ENCODE results near the gene TBC1D9. TPM values are rescaled to one million over a fixed set of nuclear protein-coding genes. Genes with fewer than 3 reads are reported as not detected.

Gene TBC1D9
- total RNA-seq, 1 donor from 2014 or later: 25.5 TPM

DNA sequence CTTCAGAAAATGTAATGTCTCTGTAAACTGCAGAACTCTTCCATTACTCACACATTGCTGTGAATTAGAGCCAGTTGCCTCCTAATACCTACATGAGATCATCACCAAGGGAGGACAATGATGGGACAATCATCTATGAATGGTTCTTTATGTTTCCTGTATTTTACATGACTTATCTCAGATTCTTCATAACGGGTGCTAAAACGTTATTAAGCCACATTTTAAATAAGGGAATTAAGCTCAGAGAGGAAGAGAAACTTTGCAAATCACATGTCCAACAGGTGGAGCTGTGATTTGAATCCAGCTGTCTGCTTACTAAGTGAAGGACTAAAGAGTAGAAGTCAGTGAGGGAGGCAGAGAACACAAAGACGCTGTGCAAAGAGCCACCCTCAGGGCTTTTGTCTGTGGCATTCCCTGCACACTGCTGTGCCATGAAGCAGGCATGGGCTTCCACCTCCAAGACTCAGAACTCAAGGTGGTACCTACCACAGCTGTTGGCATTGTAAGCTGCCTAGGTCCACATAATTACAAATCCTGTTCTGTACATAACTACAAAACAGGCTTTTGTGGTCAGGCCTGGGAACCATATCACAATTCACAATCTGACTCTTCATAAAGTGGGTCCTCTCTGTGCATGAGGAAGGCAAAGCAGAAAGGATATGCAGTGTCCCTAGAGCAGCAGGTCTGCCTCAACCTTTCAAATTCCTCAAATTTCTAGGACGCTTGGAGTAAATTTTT, 12.8 kb downstream of the TBC1D9 start:
- intact Hi-C loops (cut with DNase I): no loop called here
- no peaks in the 10 kb centered on the region for H3K9me3 ChIP-seq
- no peak for DNase-seq (ENCODE audit: low spot score in 2 of 2)
- no peak overlapping the region for H3K27ac ChIP-seq
- no peak overlapping the region for H3K4me3 ChIP-seq
- TF ChIP-seq, protein P1, sequence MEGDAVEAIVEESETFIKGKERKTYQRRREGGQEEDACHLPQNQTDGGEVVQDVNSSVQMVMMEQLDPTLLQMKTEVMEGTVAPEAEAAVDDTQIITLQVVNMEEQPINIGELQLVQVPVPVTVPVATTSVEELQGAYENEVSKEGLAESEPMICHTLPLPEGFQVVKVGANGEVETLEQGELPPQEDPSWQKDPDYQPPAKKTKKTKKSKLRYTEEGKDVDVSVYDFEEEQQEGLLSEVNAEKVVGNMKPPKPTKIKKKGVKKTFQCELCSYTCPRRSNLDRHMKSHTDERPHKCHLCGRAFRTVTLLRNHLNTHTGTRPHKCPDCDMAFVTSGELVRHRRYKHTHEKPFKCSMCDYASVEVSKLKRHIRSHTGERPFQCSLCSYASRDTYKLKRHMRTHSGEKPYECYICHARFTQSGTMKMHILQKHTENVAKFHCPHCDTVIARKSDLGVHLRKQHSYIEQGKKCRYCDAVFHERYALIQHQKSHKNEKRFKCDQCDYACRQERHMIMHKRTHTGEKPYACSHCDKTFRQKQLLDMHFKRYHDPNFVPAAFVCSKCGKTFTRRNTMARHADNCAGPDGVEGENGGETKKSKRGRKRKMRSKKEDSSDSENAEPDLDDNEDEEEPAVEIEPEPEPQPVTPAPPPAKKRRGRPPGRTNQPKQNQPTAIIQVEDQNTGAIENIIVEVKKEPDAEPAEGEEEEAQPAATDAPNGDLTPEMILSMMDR (IDR thresholded peaks at IDR 0.05): peak in 1 of 3 experiments; percentile 7
- no peaks in the 10 kb centered on the region for H3K36me3 ChIP-seq
- no peaks in the 10 kb centered on the region for H3K27me3 ChIP-seq
- no peaks in the 10 kb centered on the region for H3K4me1 ChIP-seq

DNA sequence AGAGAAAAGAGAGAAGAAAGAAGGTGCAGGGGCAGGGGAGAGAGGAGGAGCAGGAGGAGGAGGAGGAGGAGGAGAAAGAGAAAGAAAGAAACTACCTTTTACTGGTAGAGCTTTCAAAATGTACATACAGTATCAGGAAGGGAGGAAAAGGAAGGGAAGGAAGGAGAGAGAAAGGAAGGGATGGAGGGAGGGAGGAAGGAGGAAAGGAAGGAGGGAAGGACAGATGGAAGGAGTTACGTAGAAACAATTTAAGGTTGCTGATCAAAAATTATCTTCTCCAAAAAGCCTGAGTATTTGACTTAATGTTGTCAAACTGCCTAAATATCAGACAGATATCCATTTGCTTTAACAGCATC, 13.4 kb downstream of the TBC1D9 start:
- Histone ChIP-seq H3K27ac (no peak overlapping the region), H3K9me3 (no peaks in the 10 kb centered on the region), H3K27me3 (no peaks in the 10 kb centered on the region), H3K36me3 (no peaks in the 10 kb centered on the region), H3K4me3 (no peak overlapping the region), H3K4me1 (no peaks in the 10 kb centered on the region)
- intact Hi-C loops (cut with DNase I): no loop called here
- no peak for DNase-seq (ENCODE audit: low spot score in 2 of 2)
- TF ChIP-seq, protein P1 (IDR thresholded peaks at IDR 0.05): no peak

DNA sequence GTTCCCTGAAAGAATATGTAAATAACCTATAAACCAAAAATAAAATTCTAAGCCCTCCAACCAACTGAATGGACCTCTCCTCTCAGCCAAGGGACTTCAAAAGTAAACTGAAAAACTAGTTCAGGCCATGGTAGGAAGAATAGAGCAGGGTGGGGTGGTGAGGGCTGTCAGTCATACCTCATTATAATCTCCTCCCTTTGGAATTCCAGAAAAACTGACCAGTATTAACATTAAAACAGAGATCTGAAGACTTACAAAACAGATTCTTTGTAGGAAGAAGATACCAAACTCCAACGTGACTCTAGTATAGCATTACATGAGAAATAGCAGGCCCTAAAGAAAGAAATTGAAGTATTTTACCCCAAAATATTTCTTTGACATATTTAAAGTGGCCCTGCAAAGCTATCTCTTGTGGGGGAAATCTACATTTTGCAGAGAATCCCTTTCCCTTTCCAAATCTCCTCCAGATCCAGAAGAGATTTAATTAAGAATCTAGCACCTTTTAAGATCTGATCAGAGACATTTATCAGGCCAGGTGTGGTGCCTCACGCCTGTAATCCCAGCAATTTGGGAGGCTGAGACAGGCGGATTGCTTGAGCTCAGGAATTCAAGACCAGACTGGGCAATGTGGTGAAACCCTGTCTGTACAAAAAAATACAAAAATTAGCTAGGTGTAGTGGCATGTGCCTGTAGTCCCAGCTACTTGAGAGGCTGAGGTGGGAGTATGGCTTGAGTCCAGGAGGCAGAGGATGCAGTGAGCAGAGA, 15.1 kb downstream of the TBC1D9 start:
- H3K27ac ChIP-seq: no peak overlapping the region
- H3K36me3 ChIP-seq: no peaks in the 10 kb centered on the region
- no peaks in the 10 kb centered on the region for H3K27me3 ChIP-seq
- no peak overlapping the region for H3K4me3 ChIP-seq
- TF ChIP-seq, protein P1 (IDR thresholded peaks at IDR 0.05): no peak
- no peaks in the 10 kb centered on the region for H3K4me1 ChIP-seq
- DNase-seq (ENCODE audit: low spot score in 2 of 2): no peak
- intact Hi-C loops (cut with DNase I): no loop called here
- no peaks in the 10 kb centered on the region for H3K9me3 ChIP-seq

DNA sequence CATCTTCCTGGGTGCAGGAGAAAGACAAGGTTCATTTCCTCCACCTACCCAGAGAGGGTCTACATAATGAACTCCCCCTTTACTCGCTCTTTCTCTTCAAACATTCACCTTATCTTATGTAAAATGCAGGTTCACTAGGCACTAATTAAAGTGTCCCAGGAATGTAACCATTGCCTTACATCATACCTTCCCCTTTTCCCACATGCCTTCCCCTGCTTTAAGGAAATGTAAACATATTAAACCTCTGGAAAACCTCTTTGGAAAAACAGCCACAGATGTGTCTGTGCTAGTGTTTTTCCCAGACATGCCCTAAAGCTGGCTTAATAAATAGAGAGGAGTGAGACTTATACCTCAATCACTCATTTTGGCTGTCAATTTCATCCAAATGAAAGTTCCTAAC, 15.8 kb downstream of the TBC1D9 start:
- Histone ChIP-seq H3K9me3 (no peaks in the 10 kb centered on the region), H3K36me3 (no peaks in the 10 kb centered on the region), H3K4me3 (no peak overlapping the region), H3K4me1 (no peaks in the 10 kb centered on the region), H3K27ac (no peak overlapping the region), H3K27me3 (no peaks in the 10 kb centered on the region)
- TF ChIP-seq, protein P1 (IDR thresholded peaks at IDR 0.05): no peak
- no peak for DNase-seq (ENCODE audit: low spot score in 2 of 2)
- intact Hi-C loops (cut with DNase I): no loop called here

DNA sequence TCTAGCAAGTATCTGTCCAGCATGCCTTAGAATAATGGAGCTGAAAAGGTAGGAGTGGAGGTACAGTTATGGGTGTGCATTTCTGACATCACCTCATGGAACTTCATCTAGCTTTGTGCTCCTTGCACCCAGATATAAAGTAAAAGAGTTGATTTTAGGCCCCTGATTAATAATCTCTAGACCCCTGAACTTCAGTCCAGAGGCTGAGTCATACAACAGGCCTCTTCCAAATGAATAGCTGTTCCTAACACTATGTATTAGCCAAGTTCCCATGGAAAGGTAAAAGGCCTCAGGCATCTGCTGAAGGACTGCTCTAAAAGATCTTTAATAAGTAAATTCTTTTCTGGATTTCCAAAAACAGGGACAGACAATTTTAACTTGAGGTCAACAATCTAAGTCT, 16.2 kb downstream of the TBC1D9 start:
- intact Hi-C loops (cut with DNase I): no loop called here
- Histone ChIP-seq H3K27ac (no peak overlapping the region), H3K27me3 (no peaks in the 10 kb centered on the region), H3K36me3 (no peaks in the 10 kb centered on the region), H3K9me3 (no peaks in the 10 kb centered on the region), H3K4me3 (no peak overlapping the region), H3K4me1 (no peaks in the 10 kb centered on the region)
- no peak for DNase-seq (ENCODE audit: low spot score in 2 of 2)
- TF ChIP-seq, protein P1 (IDR thresholded peaks at IDR 0.05): no peak
